Nephron progenitor cell (in vitro differentiated cells): ENCODE measurements around the gene PRR14.

ENCODE experiments used
- DNase-seq: peaks from one replicate; pipeline ENCODE4 v3.0.0; 2021
- H3K27ac Mint-ChIP-seq: 2 replicates; pipeline ENCODE4 v1.8.0; 2021; ENCODE audit warnings: mild to moderate bottlenecking, moderate library complexity, mixed read lengths
- H3K27me3 Mint-ChIP-seq: 2 replicates; pipeline ENCODE4 v1.8.0; 2021; ENCODE audit warnings: mild to moderate bottlenecking, low read depth, mixed read lengths; ENCODE audit not compliant: poor library complexity
- H3K36me3 Mint-ChIP-seq: 2 replicates; pipeline ENCODE4 v1.8.0; 2021; ENCODE audit warnings: low read depth, mixed read lengths
- H3K4me1 Mint-ChIP-seq: 2 replicates; pipeline ENCODE4 v1.8.0; 2021; ENCODE audit warnings: mixed read lengths
- H3K4me3 Mint-ChIP-seq: 2 replicates; pipeline ENCODE4 v1.8.0; 2021; ENCODE audit warnings: mild to moderate bottlenecking, moderate library complexity, mixed read lengths
- H3K9me3 Mint-ChIP-seq: 2 replicates; pipeline ENCODE4 v1.8.0; 2021; ENCODE audit warnings: mild to moderate bottlenecking, moderate library complexity, mixed read lengths
- CTCF ChIP-seq: fragments of 200-600 bp; sonication (generic); IDR thresholded peaks from 2 replicates; pipeline ENCODE4 v1.5.0; 2021; ENCODE audit warnings: antibody characterized with exemption

Gene PRR14

GRCh38 chr16:30665155-30665829 lies 14.5 kb downstream of the PRR14 start:
- no peak for DNase-seq
- Mint-ChIP-seq H3K27ac (no peak overlapping the region), H3K9me3 (no peaks in the 10 kb centered on the region), H3K36me3 (peaks cover 54% of the 10 kb centered on the region), H3K4me3 (no peak overlapping the region), H3K27me3 (peaks cover 2% of the 10 kb centered on the region), H3K4me1 (peaks cover 31% of the 10 kb centered on the region)
- no peak for TF ChIP-seq CTCF

- no peaks in the 10 kb centered on the region for H3K9me3 Mint-ChIP-seq
- H3K4me3 Mint-ChIP-seq, result no peak overlapping the region
- H3K4me1 Mint-ChIP-seq, result peaks cover 26% of the 10 kb centered on the region
- peaks cover 51% of the 10 kb centered on the region for H3K36me3 Mint-ChIP-seq
- no peak for TF ChIP-seq CTCF
- no peak overlapping the region for H3K27ac Mint-ChIP-seq
- no peak for DNase-seq
- no peaks in the 10 kb centered on the region for H3K27me3 Mint-ChIP-seq
These were observed 15.1 kb downstream of the PRR14 start for GRCh38 chr16:30665830-30666190.

- H3K4me1 Mint-ChIP-seq, result peaks cover 17% of the 10 kb centered on the region
- H3K36me3 Mint-ChIP-seq, result peaks cover 46% of the 10 kb centered on the region
- DNase-seq, result no peak
- no peaks in the 10 kb centered on the region for H3K9me3 Mint-ChIP-seq
- H3K27me3 Mint-ChIP-seq, result no peaks in the 10 kb centered on the region
- no peak for TF ChIP-seq CTCF
- no peak overlapping the region for H3K27ac Mint-ChIP-seq
- H3K4me3 Mint-ChIP-seq, result no peak overlapping the region
These were observed 15.9 kb downstream of the PRR14 start for GRCh38 chr16:30666681-30667080.

GRCh38 chr16:30667361-30667905 lies 16.7 kb downstream of the PRR14 start:
- Mint-ChIP-seq H3K9me3 (no peaks in the 10 kb centered on the region), H3K4me1 (peaks cover 11% of the 10 kb centered on the region), H3K27me3 (peaks cover 6% of the 10 kb centered on the region), H3K36me3 (peaks cover 46% of the 10 kb centered on the region), H3K27ac (no peak overlapping the region), H3K4me3 (no peak overlapping the region)
- no peak for TF ChIP-seq CTCF
- DNase-seq, result no peak

GRCh38 chr16:30668393-30668792 lies 17.6 kb downstream of the PRR14 start:
- no peak overlapping the region for H3K4me3 Mint-ChIP-seq
- no peak overlapping the region for H3K27ac Mint-ChIP-seq

More at GRCh38 chr16:30668393-30668792, 17.6 kb downstream of the PRR14 start:
- no peak for TF ChIP-seq CTCF
- Mint-ChIP-seq H3K27me3 (peaks cover 13% of the 10 kb centered on the region), H3K36me3 (peaks cover 39% of the 10 kb centered on the region), H3K4me1 (peaks cover 5% of the 10 kb centered on the region), H3K9me3 (no peaks in the 10 kb centered on the region)
- DNase-seq, result no peak
